ENCODE data around the gene CCL20.

DNA sequence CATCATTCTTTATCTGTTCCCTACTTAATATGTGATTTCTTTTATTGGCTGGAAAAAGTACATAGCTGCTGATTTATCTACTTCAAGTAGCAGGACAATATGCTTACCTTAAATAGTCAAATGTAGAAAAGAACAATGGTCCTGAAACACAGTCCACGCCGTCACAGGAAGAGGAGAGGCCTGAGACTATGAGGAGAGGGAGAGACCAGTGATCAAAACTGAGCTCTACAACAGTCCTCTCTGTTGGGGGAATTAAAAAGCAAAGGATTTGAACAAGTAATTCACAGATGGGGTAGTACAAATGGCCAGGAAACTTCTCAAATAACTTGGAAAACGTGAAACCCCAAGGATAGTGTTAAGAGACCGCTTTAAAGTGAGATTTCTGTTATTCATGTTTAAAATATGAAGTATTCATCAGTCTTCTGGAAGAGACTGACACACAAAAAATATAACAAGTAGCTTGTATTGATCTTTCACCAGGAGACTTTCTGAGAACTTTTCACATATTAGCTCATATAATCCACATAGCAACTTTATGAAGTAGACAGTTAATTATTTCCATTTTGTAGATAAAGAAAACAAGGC lies 47.8 kb upstream of the CCL20 start:
- no peak for TF ChIP-seq POLR2A (IDR thresholded peaks at IDR 0.05)
- TF ChIP-seq, protein P1, sequence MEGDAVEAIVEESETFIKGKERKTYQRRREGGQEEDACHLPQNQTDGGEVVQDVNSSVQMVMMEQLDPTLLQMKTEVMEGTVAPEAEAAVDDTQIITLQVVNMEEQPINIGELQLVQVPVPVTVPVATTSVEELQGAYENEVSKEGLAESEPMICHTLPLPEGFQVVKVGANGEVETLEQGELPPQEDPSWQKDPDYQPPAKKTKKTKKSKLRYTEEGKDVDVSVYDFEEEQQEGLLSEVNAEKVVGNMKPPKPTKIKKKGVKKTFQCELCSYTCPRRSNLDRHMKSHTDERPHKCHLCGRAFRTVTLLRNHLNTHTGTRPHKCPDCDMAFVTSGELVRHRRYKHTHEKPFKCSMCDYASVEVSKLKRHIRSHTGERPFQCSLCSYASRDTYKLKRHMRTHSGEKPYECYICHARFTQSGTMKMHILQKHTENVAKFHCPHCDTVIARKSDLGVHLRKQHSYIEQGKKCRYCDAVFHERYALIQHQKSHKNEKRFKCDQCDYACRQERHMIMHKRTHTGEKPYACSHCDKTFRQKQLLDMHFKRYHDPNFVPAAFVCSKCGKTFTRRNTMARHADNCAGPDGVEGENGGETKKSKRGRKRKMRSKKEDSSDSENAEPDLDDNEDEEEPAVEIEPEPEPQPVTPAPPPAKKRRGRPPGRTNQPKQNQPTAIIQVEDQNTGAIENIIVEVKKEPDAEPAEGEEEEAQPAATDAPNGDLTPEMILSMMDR (IDR thresholded peaks at IDR 0.05): no peak
